IMR-90 (cell line): ENCODE measurements around the gene STARD8.

ENCODE experiments used
- BHLHE40 ChIP-seq: fragments of 150-350 bp; IDR thresholded peaks from 2 replicates; pipeline ENCODE4 v1.6.1; 2016; ENCODE audit warnings: mild to moderate bottlenecking, low read depth, low read length
- CHD1 ChIP-seq: IDR thresholded peaks from 2 replicates; pipeline ENCODE4 v1.6.1; 2012; ENCODE audit warnings: low read depth, low read length, improper control_type of control experiment
- MAFK ChIP-seq: IDR thresholded peaks from 2 replicates; pipeline ENCODE4 v1.6.1; 2012; ENCODE audit warnings: low read depth, low read length, improper control_type of control experiment
- MAZ ChIP-seq: IDR thresholded peaks from 2 replicates; pipeline ENCODE4 v1.6.1; 2012; ENCODE audit warnings: low read depth, mild to moderate bottlenecking, low read length, improper control_type of control experiment, moderate library complexity, borderline replicate concordance
- POLR2A ChIP-seq: IDR thresholded peaks from 2 replicates; pipeline ENCODE4 v1.6.1; 2012; ENCODE audit warnings: mild to moderate bottlenecking, low read depth, low read length
- RAD21 ChIP-seq: IDR thresholded peaks from 2 replicates; pipeline ENCODE4 v1.6.1; 2012; ENCODE audit warnings: low read length, improper control_type of control experiment
- TF ChIP-seq, protein P1 (sequence below): conservative IDR thresholded peaks from 2 replicates; pipeline ENCODE4 v1.5.1; 2012; ENCODE audit warnings: mild to moderate bottlenecking, low read depth, low read length, improper control_type of control experiment

DNA sequence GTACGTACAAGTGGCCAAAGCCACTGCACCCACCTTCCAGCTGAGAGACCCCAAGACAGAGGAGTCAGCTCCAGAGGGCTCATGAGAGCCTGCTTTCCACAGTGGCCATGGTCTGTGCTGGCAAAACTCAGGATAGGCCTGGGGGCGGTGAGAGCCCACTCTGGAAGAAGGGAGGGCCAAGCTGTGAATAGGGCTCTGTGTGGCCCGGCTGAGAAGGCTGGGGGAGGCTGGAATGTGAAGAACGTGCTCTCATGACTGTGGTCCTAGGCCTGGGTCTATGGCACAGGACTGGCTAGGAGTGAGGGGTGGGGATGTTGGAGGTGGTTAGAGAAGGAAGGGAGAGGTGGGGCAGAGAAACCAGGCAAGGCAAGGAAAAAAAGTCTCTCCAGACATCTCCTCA lies 13.3 kb downstream of the STARD8 start:
- TF ChIP-seq MAZ (no peak), BHLHE40 (no peak), POLR2A (no peak), RAD21 (no peak), CHD1 (no peak), MAFK (no peak)
- TF ChIP-seq, protein P1, sequence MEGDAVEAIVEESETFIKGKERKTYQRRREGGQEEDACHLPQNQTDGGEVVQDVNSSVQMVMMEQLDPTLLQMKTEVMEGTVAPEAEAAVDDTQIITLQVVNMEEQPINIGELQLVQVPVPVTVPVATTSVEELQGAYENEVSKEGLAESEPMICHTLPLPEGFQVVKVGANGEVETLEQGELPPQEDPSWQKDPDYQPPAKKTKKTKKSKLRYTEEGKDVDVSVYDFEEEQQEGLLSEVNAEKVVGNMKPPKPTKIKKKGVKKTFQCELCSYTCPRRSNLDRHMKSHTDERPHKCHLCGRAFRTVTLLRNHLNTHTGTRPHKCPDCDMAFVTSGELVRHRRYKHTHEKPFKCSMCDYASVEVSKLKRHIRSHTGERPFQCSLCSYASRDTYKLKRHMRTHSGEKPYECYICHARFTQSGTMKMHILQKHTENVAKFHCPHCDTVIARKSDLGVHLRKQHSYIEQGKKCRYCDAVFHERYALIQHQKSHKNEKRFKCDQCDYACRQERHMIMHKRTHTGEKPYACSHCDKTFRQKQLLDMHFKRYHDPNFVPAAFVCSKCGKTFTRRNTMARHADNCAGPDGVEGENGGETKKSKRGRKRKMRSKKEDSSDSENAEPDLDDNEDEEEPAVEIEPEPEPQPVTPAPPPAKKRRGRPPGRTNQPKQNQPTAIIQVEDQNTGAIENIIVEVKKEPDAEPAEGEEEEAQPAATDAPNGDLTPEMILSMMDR = no peak
